ENCODE measurements around the gene MRTFB. TPM values are rescaled to one million over a fixed set of nuclear protein-coding genes. Genes with fewer than 3 reads are reported as not detected.

MRTFB gene
- total and polyA plus RNA-seq, 2 of the 13 experiments (the other 11 are each of a cell fraction or from before 2014, with no cell fraction given) = 11.4 to 14.0 TPM

- TF ChIP-seq FOXO4 (CRISPR knock-in tag; conservative IDR thresholded peaks at IDR 0.05) (0 out of 2 replicates have a peak, but pooled peaks have one; percentile 79), ZNF44 (CRISPR knock-in tag; IDR thresholded peaks at IDR 0.05) (no peak), SAP130 (CRISPR knock-in tag; IDR thresholded peaks at IDR 0.05; ENCODE audit: low read depth) (peak; percentile 90), FOXP4 (CRISPR knock-in tag; IDR thresholded peaks at IDR 0.05) (peak; percentile 99), ZNF142 (CRISPR knock-in tag; IDR thresholded peaks at IDR 0.05) (peak; percentile 67; the same call in 1 of the 2 replicates), NR2C2 (CRISPR knock-in tag; IDR thresholded peaks at IDR 0.05; ENCODE audit: borderline replicate concordance) (peak; percentile 71; the same call in 1 of the 2 replicates), RFX5 (IDR thresholded peaks at IDR 0.05; ENCODE audit: low read depth, low read length) (no peak), ZFX (CRISPR knock-in tag; IDR thresholded peaks at IDR 0.05; ENCODE audit: low read depth) (no peak), HNF4G (IDR thresholded peaks at IDR 0.05; ENCODE audit: borderline replicate concordance, low read depth, low read length) (peak; percentile 92), HNF4G (CRISPR knock-in tag; IDR thresholded peaks at IDR 0.05; ENCODE audit: borderline replicate concordance, low read depth) (peak; percentile 58; the same call in 1 of the 2 replicates), CCAR2 (optimal IDR thresholded peaks at IDR 0.05; ENCODE audit: low read depth, low read length) (peak; percentile 80), HMG20B (CRISPR knock-in tag; conservative IDR thresholded peaks at IDR 0.05) (peak; percentile 83), SNAI1 (CRISPR knock-in tag; IDR thresholded peaks at IDR 0.05; ENCODE audit: borderline replicate concordance) (0 out of 2 replicates have a peak, but pooled peaks have one; percentile 7), FOXK2 (IDR thresholded peaks at IDR 0.05) (no peak), PHF5A (CRISPR knock-in tag; IDR thresholded peaks at IDR 0.05; ENCODE audit: low read depth, unreplicated experiment) (peak; percentile 84), RARG (CRISPR knock-in tag; IDR thresholded peaks at IDR 0.05; ENCODE audit: low read depth) (no peak), NFIC (IDR thresholded peaks at IDR 0.05; ENCODE audit: low read length) (peak; percentile 85), ZSCAN9 (CRISPR knock-in tag; IDR thresholded peaks at IDR 0.05; ENCODE audit: borderline replicate concordance) (peak; percentile 96), ZGPAT (CRISPR knock-in tag; IDR thresholded peaks at IDR 0.05) (peak; percentile 90), ZNF326 (CRISPR knock-in tag; IDR thresholded peaks at IDR 0.05; ENCODE audit: borderline replicate concordance) (no peak)
These were observed 17.1 kb downstream of the MRTFB start (continued) for GRCh38 chr16:14088155-14088753.

All from HepG2 (cell line).